ENCODE results near the gene KIAA1217.
A peak's percentile ranks its signal among the peaks of the same experiment; 100 is the strongest.
"Not testable (repeated sequence)": the region's sequence is repeated elsewhere in the genome, so short reads cannot be mapped to it uniquely, and the experiment has no call there.

Gene KIAA1217

DNA sequence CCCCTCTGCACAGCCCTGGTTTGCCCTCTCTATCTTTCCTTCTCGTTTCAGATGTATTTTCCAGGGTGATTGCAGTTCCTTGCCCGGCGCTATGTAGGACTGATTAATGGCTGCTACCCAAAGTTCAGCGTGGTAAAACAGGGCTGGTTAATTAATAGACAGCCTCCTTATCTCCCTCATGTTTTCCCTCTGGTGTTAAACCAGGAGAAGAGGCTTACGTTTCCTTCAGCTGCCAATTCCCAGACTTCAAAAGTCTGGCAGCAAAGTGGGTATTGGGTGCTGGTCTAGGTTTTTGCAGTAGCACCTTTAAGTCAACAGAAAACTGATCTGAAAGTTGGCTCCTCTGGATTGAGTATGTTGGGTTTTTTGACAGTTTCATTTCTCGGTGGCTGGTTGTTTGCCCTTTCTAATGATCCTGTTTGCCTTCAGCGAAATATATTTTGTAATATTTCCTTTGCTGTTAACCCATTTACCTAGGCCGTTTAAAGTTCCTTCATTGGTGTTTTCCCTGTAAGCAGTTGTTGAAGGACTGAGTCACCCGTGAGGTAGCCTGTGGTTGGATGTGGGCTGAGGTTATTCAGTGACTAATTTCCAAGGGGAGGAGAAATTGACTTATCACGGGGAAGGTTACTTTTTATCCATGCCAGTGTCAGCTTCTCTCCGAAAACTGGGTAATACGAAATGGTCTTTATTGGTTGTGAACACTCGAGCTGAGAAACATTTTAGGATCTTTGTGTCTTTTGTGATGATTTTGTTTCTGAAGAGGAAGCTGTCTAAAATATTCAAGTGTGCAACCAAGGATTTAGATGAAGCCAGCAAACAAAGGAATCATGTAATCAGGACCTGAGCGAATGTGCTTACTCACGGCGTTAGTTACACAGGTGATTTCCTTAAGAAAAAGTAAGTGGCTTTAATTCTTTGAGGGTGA, 257.2 kb downstream of the KIAA1217 start:
- peak; percentile 47 for DNase-seq

DNA sequence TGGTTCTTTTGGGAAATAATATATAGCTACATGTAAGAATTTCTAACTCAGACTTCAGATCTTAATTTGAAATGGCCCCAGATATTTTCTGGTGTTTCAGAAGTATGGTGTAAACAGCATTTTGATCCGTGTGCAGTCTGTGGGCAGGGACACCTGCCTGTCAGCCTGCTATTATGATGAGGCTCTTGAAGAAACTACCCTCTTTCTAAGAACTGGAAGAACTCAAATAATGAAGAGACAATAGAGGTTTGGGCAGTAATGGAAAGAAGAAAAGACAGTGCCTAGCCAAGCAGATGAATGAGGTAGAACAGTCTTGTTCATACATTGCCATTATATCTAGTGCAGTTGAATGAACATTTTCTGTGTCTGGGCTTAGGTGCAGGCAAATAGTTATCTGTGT, 258.2 kb downstream of the KIAA1217 start:
- DNase-seq, result no peak

- no peak for DNase-seq
Measured at GRCh38 chr10:24467605-24468004, 258.7 kb downstream of the KIAA1217 start.

DNA sequence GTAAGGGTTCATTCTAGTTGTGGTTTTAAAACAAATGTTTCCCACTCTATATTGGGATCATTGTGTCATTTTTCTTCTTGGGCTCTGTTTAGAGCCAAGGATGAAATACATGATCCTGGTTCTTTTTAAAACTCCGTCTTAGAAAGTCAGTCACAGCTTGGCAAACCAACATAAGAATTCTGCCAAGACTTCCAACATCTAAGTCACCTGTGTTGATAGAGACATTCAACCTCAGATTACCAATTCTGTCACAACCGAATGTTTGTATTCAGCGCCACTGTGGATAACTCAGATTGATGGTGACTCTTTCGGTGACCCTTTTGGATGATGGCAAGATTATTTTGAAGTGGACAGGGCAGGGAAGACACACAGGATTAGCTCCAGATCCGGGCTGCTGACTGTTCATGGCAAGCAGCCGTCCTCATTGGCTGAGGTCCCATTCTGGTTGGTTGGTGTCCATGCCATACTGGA, 259.4 kb downstream of the KIAA1217 start:
- DNase-seq, result no peak

GRCh38 chr10:24469993-24470392, 261.1 kb downstream of the KIAA1217 start:
- peak; percentile 33 for DNase-seq

DNA sequence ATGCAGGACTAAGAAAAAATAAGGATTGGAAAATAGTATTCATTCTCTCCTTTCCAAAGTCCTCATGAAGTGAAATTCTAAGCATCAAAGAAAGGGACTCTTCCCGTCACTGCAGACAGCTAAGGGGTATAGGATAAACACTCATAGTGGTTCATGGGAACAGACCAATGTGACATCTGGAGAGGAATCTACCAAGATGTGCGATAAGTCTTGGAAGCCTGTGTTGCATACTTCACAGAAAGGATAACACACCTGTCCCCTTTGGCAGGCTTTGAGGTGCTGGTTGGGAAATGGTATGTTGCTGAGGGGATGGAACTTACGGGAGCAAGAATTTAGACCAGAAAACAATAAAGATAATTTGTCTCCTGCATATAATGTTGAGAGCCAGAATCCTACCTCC, 266.7 kb downstream of the KIAA1217 start:
- DNase-seq, result no peak

DNA sequence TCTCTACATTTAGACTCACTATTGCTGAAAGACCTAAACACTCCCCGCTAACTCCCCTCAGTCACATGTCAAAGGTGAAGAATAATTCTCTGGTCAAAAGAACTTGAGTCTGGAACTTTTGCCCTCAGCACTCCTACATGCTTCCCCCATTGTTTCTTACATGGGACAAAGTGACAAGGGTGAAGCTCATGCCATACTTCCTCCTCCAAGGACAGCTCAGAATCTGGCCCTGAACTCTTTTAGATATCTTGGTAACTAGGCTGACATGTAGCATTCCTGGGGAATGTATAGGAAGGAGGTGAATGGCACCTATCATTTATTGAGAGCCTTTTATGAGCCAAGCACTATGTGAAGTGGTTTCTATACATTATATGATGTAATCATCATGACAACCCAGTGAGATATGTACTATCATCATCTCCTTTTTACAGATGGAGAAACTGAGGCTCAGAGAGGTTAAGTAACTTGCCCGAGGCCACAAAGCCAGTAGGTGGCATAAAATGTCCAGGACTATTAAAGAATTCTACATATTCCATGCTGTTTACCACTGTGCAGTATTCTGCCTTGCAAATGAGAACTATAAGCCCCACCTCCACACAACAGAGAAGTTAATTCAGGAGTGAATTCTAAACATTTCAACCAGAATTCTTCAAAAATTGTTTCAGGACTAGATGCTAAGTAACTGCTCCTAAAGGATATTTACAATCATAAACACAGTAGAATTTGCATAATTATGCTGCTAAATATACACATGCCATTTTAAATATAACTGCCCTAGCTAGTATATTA, 268.2 kb downstream of the KIAA1217 start:
- DNase-seq, result no peak

- DNase-seq, result no peak
Measured at GRCh38 chr10:24477915-24478314, 269.0 kb downstream of the KIAA1217 start.

GRCh38 chr10:24479806-24480205, 270.9 kb downstream of the KIAA1217 start:
- DNase-seq, result no peak

- no peak for DNase-seq
Measured at GRCh38 chr10:24480447-24480846, 271.5 kb downstream of the KIAA1217 start.

GRCh38 chr10:24481241-24481640, 272.3 kb downstream of the KIAA1217 start:
- DNase-seq, result no peak

GRCh38 chr10:24482713-24483112, 273.8 kb downstream of the KIAA1217 start:
- DNase-seq, result not testable (repeated sequence)

DNA sequence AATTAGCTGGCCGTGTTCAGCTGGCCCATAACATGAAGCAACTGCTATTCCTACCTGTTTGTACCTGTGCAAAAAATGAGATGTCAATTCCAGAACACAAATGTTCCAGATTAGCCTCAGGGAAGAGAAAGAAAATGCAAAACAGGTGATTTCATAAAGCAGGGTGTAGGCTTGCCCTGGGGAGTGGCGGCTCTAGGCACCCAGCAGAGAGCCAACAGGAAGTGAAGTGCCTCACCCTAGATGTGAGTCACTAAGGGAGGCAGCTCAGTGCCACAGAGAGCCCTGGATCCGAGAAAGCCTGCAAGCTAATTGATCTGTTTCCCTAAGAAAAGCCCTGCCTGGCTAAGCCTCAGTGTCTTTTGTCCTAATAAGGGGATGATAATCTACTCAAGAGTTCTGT, 274.8 kb downstream of the KIAA1217 start:
- DNase-seq, result no peak

DNA sequence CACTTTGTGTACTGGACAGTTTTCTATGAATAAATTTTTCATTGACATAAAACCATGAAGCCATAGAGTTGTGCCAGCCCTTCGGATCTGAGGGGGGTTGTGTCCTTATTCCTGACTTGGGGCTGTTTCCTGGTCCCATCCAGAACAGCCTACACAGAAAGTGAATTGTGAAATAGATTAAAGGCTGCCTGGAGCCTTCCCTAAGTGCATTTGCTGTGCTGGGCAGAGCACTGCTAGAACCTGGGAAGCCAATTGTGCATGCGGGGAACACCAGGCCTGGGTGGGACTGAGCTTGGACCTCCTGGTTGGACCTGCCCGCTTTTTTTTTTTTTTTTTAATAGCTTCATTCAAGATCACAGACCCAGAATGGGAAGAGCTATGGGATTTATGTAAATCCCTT, 275.8 kb downstream of the KIAA1217 start:
- DNase-seq, result no peak

DNA sequence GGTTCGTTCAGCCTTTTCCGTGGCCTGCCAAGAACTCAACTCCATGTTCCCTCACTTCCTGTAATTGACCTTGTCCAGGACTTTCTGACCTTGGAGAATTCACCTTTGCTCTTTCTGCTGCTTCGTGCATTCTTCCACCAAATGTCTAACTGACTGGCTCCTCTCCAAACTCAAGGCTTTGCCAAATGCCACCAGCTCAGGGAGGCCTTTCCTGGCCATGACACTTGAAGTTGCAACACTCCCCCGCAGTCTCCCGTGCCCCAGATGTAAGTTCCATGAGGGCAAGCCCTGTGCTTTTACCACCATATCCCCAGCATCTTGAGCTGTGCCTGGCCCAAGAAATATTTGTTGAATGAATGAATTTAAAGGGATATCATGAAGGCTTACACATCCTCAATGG, 276.4 kb downstream of the KIAA1217 start:
- DNase-seq, result no peak

GRCh38 chr10:24488631-24489030, 279.7 kb downstream of the KIAA1217 start:
- no peak for DNase-seq

- DNase-seq, result no peak
Measured at GRCh38 chr10:24493165-24493564, 284.2 kb downstream of the KIAA1217 start.

DNA sequence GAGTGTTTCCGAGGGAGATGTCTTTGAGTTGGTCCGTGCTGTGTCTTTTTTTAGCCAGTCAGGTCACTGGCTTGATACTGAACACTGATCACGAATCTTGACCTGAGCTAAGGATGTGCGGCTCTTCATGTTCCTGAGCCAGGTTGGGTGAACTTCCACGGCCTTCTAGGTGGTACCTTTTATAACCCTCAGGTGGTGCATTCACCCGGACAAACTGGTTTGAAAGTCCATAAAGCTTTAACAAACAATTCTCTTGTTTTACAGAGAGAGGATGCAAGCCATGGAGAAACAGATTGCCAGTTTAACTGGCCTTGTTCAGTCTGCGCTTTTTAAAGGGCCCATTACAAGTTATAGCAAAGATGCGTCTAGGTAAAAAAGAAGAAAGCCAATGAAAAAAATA, 285.3 kb downstream of the KIAA1217 start:
- DNase-seq, result no peak

GRCh38 chr10:24494777-24495176, 285.8 kb downstream of the KIAA1217 start:
- DNase-seq, result no peak

GRCh38 chr10:24495666-24496460, 286.9 kb downstream of the KIAA1217 start:
- DNase-seq, result no peak

DNA sequence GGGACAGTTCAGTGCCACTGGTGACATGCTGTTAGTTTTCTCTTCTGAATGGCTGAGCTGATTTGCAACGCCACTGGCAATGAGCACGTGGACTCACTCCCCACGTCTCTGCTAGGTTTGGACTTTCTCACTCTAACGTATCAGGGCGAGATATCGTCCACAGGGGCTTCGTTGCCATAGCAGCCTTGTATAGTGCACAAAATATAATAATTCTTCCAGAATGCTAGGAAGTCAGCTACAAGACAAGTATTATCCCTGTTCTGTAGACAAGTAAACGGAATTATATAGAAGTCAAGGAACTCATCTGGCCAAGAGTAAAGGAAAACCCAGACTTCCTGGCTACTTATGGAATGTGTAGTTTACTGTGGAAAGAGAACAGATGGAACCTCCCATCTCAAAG, 288.0 kb downstream of the KIAA1217 start:
- DNase-seq, result no peak

GRCh38 chr10:24501056-24501711, 292.2 kb downstream of the KIAA1217 start:
- DNase-seq, result no peak
